Activated gamma-delta T cell treated with Interleukin-2 at 50 U/mL for 16 hours (primary cell): Measurements from ENCODE around the gene TBC1D1.

Experiments
- DNase-seq: peaks from one replicate; pipeline ENCODE4 v3.0.0-alpha.2; 2020

TBC1D1 gene

DNA sequence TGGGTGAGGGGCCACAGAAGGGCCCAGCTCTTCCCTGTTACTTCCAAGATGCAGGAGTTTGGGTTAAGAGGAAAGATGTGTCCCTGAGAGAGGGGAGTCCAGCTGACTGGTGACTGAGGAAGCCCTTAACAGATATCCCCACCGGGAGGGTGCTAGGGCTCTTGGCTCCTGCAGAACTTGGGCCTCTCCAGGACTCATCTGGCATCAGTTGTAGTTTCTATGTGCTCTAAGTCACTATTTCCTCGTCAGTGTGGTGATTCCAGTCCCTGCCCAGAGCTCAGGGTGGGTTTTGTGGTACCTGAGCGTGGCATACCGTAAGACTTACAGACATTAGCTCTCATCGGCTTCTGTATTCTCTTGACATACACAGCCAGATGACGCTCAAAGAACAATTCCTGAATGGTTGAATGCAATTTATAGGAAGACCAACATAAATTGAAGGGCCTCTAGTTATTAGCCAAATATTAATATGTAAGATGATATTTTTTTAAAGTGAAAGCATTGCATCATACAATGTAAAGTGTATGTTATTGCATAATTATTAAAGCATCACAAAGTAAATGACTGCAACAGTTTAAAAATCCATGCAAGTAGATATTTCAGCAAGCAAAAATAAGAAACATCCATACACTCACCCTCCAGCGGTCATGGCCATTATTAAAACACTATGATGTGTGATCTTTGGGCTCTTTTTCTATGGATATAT is 264.9 kb downstream of the TBC1D1 start:
- DNase-seq, result no peak

- DNase-seq, result no peak
Measured at GRCh38 chr4:38157592-38157991, 266.7 kb downstream of the TBC1D1 start.

DNA sequence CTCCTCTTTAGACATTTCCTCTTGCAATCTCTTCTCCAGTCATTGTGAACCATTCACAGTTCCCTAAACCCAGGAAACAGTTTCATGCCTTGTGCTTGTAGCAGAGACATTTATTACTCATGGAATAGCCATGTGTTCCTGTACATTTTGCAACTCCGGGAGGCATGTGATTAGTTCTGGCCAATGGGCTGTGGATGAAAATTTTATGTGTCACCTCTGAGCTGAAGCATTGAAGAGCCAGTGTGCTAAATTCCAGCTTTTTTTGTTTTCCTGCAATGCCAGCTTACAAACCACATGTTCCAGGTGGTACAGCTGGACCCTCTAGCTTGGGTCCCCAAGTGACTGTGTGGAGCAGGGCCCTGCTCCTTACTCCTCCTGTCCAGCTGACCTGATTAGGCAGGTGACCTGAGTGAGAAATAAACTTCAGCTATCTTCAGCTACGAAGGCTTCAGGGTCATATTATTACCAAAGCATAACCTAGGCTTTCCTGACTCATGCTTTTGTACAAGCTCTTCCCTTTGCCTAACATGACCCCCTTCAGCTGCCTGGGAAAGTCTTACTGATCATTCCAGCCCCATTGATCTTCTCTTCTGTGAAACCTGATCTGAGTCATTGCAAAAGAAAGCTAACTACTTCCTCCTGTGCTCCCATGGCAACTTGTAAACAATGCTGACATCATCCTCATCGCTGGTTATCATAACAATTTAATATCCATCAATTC is 269.8 kb downstream of the TBC1D1 start:
- no peak for DNase-seq

GRCh38 chr4:38161208-38162113 is 270.6 kb downstream of the TBC1D1 start:
- DNase-seq, result no peak

DNA sequence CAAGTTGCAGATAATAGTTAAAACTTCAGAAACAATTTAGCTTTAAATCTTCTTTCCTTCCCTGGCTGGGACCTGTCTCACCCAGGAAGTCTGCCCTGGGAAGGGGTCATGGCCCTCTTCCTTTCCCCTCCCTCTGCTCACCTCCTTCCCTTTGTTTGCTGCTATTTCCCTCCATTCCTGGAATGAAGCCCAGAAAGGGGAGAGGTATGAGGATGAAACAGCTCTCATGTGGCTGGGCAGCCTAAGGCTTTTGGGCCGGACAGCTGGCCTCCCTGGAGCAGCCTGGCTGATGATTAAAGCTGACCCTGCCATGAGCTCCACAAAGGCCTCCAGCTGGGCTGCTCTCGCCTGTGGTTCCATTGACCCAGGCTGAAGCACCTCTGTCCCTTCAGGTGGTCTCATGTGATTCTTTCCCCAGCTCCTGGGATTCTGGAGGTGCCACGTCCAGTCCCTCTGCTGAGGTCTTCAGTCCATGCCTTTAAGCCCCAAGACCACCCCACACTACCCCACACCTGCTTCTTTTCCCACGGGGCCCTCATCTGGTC is 271.4 kb downstream of the TBC1D1 start:
- no peak for DNase-seq

DNA sequence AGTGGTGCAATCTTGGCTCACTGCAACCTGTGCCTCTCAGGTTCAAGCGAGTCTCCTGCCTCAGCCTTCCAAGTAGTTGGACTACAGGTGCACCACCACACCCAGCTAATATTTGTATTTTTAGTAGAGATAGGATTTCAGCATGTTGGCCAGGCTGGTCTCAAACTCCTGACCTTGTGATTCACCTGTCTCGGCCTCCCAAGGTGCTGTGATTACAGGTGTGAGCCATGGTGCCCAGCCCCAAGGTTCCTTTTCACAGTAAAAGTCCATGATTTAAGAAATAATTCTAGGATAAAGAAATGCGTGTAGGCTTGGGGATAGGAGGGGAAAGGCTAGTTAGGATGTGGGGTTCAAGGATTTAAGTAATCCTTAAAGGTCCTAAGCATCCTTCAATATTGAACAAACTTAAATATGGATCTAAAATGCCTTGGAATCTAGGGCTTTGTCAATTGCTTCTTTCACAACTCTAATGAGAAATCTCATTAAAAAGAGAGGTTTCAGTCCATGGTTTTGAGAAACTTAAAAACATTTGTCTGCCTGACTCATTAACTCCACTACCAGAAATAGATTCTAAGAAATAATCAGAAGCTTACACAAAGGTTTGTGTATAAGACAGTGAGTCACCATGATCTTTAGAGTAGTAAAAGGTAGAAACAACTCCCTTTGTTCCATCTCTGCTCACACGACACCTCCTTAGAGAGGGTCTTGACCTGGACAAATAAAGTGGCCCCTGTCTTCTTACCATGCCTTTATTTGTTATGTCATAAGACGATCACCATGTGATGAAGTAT is 272.5 kb downstream of the TBC1D1 start:
- DNase-seq, result no peak

DNA sequence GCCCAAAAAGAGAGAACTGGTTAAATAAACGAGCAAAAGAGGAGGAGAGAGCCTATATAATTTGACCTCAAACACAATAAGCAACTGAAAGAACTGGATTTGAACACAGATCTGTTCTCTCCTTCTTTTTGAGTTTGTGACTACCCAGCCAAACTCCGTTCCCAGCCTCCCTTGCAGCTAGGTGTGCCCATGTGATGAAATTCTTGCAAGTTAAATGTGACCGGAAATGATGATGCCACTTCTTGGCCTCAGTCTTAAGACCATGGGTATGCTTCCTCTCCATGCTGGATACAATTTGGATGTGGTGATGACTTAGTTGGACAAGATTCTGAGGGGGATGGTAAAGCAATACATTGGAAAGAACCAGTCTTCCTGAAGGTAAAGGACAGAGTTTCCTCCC is 273.5 kb downstream of the TBC1D1 start:
- no peak for DNase-seq

DNA sequence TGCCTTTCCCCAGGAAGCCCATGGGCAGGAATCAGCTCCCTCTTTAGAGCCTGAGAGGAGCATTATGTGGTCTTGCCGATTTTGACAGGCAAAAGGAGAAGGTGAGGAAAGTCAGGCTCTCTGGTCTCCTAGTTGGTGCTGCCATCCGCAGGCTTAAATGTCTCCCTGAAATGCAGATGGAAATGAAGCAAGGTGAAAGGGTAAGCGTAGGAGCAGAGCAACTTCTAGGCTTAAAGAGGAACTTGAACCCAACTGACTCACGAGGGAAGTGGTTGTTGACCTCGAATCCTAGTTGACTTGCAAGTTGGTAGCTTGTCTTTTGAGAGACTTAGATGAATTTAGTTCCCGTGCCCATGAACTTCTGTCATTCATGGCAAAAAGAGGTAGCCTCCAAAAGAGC is 275.2 kb downstream of the TBC1D1 start:
- no peak for DNase-seq

DNA sequence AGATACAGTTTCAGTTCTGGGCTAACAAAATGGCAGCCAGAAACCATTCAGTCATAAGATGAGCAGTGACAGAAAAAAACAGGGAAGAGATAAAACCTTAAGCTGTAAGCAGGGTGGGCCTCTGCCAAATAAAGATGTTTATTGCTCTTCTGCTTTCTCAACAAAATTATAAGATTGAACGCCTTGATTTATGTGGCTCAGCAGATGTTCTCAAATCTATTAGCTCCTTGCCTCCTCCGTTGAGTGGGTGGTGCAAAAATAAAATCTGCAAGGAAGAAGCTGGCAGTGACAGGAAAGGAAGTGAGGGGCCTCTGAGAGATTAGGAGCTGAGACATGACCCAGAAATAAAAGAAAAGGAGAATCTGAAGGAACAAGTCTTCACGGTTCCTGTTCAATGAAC is 275.9 kb downstream of the TBC1D1 start:
- DNase-seq, result no peak

GRCh38 chr4:38167973-38168372 is 277.1 kb downstream of the TBC1D1 start:
- DNase-seq, result no peak

- no peak for DNase-seq
Measured at GRCh38 chr4:38169524-38169923, 278.6 kb downstream of the TBC1D1 start.

- DNase-seq, result no peak
Measured at GRCh38 chr4:38170338-38171169, 279.7 kb downstream of the TBC1D1 start.

- no peak for DNase-seq
Measured at GRCh38 chr4:38172078-38172477, 281.2 kb downstream of the TBC1D1 start.

DNA sequence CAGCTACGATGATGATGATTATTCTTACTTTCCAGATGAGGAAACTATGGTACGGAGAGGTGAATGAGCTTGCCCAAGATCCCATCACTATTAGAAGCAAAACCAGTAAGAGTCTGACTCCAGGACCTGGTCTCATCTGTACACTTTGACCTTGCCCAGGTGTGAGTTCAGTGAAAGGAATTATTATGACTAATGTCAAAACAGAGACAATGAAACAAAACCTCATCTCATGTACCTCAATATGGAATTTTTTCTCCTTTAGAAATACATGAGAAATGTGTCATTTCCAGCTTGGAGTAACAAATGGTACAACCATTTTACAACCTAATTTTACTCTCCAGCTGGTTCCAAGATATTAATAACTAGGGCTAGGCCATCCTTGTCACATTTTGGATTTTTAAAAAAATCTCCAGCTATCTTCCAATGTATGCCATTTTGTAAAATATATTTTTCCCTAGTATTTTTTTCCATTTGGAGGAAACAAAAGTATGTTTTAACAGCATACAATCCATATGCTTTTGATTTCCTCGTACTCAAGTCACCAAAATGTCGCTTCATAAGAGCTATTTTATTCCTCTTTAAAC is 283.1 kb downstream of the TBC1D1 start:
- no peak for DNase-seq

DNA sequence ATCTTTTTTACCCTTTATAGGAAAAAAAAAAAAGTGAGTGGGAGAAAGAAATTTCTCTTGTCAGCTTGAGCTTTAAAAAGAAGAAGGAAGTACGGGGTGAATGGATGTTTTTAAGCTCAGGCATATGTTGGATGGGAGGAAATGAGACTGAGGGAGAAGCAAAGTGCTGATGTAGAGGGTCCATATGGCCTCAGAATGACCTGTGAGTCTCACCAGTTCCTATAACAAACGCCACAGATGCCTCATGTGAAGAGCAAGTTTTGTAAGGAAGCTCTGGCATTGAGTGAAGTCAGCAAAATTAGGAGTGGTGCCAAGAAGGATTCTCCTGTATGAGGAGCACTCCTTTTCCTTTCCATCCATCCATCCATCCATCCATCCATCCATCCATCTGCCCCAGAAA is 283.9 kb downstream of the TBC1D1 start:
- DNase-seq, result no peak

GRCh38 chr4:38176165-38176564 is 285.3 kb downstream of the TBC1D1 start:
- DNase-seq, result no peak

DNA sequence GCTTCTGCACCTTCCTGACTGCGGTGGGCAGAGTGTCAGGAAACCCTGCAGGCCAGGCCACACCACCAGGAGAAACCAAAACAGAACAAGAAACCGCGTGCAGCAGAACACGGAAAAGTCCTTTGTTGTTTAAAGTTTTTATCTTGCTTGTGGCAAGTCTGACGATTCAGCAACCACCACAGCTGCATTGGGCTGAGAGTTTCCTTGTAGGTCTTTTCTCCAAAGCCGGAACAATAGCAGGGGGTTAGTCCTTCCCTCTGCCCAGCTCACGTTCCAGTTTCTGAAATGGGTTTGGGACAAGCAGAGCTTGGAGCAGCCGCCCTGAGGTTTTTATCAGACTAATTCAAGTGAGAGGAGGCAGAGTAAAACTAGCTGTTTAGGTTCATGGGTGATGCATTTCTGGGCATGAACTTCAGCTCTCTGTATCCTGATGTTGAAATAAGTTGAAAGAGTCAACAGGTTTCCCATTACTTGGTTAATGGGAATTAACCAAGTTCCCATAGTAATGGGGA is 286.2 kb downstream of the TBC1D1 start:
- peak; percentile 43 for DNase-seq

DNA sequence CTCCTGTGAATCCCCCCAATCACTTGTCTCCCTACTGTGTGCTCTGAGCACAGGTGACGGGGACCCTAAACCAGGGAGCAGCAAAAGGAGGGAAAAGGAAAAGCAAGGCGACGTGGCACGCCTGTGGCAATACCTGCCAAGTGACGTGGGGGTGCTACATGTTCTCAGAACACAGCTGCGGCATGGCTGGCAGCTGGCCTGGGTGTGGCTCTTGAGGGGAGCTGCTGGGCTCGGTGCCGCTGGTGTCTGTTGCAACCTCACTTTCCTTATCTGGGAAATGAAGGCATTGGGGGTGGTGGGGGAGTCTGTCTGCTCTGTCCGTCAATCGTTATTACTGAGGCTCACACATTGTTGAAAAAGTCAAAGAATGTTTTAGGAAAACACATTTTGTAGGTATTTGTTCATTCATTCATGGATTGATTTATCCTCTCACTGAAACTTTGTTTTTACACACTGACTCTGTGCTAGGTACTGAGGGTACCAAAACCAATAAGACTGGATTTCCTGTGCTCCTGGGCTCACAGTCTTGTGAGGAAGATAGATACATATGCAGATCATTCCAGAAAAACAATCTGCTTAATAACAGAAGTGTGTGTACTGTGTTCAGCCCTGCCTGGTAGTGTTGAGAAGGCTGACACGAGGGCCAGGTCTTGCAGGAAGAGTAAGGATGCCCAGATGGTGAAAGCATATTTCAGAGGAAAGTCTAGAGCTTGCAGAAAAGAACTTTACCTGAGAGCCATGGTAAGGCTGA is 286.9 kb downstream of the TBC1D1 start:
- peak; percentile 43 for DNase-seq

- DNase-seq, result no peak
Measured at GRCh38 chr4:38178392-38178995, 287.6 kb downstream of the TBC1D1 start.
